NCI-H2081 (cell line): ENCODE measurements around the gene CACNA1A.
"Not testable (repeated sequence)": the region's sequence is repeated elsewhere in the genome, so short reads cannot be mapped to it uniquely, and the experiment has no call there.

Experiments
- DNase-seq, 2 experiments: peaks; one replicate each; lab custom pipeline; 2025; lab: John Stamatoyannopoulos, UW

The CACNA1A gene

DNA sequence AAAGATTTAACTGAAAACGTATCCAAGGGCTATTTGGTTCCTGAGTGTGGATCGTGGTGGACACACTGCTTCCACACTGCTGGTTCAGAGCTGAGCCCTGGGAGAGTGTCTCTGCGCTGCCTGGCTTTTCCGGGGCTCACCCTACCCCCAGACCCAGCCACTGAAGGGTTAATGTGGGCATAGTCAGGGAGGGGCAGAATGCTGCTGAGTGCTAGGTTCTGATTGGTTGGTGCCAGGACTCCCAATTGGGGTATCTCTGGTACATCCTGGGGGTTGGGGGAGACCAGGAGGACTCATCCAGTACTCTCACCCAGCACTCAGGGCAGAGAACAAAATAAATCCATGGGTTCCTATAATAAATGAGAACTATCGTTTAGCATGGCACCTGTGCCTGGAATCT is 142.3 kb downstream of the CACNA1A start:
- DNase-seq = no peak

DNA sequence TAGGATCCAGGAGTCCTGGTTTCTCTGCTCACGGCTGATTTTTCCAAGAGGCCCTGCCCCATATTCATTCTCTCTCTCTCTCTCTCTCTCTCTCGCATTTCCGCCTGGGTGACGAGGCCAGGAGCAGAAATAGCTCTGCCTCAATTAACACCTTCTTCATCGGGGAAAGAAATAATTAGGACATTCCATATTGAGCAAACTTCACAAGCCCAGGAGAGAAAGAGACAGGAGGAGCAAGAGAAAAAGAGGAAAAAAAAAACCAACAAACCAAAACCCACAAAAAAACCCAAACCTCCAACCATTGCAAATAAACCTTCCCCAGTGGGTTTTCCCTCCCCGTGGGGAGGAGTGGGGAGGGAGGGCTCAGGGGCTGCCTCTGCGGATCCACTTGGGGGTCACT is 143.0 kb downstream of the CACNA1A start:
- no peak for DNase-seq

DNA sequence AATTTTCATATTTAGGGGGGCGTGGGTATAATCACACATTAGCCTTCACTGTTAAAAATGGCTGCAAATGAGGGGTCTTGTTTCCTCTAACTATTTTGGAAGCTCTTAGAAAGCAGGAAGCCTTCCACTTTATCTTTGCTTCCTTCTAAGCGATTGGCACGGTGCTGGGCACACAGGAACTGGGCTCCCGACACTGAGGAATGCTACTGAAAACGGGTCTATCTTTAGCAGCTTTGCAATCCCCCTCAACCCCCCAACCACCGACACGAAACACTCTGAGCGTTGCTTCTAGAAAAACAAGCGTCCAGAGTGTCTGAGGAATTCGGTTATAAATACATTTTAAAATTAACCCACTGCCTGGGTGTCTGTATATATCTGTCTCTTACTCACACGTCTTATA is 143.6 kb downstream of the CACNA1A start:
- no peak for DNase-seq

DNA sequence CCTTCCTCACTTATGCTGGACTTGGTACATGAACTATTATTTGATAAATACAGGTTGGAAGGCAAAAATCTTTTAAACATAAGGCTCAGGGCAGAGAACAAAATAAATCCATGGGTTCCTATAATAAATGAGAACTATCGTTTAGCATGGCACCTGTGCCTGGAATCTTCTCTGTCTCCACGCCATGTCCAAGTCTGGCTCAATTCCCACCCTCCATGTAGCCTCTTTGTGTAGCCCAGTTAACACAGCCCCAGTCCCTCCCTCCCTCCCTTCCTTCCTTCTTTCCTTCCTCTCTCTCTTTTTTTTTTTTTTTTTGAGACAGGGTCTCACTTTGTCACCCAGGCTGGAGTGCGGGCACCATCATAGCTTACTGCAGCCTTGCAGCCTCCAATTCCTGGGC is 144.6 kb downstream of the CACNA1A start:
- not testable (repeated sequence) for DNase-seq

DNA sequence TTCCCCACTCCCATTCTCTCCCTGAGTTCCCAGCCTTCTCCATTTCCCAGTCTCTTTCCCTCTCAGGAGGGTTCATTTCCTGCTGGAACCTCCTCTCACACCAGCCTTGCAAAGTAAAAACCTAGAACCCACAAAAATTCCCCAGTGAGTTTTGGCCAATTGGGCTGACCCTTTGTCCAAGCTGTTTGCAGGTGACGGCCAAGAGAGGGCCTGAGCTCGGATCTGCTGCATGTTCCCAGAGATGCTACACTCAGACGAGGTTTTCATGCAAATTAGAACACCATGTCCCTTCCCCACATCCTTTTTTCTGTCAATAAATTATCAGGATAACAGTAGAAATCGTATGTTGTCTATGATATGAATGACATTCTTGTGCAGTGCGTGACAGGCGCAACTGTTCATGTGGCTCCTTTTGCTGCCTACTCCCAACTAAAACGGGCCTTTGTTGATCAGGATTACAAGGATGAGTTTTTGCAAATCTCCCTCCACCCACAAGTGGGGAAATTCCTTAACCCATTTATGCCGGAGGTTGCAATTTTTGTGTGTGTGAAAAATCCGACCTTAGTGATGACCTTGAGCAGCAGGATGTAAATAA is 149.5 kb downstream of the CACNA1A start:
- DNase-seq = no peak

DNA sequence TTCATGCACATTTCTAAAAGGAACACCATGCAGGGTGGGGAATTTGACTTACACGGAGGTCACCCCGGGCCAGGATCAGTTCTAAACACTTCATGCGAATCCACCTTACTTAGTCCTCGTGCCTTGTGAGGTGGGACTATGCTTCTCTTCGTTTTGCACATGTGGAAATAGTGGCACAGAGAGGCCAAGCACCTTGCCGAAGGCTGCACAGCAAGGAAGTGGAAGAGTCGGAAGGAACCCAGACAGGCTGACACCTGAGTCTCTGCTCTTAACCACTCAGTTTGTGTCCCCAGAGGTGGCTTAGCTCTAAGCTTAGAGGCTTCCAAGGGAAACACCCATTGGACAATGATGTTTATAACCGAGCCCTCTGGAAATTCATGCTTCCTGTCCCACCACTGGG is 150.1 kb downstream of the CACNA1A start:
- DNase-seq = no peak

DNA sequence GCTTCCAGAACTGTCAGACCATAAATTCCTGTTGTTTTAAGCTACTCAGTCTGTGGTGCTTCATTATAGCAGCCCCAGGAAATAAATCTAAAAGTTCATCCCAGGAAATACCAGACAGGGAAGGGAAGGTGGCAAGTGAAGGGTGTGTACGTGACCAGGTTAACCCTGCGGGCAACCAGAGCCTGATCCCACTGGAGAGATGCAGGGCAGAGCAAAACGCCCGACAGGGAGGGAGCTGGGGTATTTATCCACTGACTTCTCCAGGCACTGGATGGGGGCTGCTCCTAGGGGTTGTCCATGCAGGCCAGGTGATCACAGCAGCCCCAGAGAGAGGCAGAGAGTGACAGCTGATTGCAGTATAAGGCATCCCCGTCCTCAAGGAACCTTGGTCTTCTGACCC is 150.9 kb downstream of the CACNA1A start:
- DNase-seq = no peak

DNA sequence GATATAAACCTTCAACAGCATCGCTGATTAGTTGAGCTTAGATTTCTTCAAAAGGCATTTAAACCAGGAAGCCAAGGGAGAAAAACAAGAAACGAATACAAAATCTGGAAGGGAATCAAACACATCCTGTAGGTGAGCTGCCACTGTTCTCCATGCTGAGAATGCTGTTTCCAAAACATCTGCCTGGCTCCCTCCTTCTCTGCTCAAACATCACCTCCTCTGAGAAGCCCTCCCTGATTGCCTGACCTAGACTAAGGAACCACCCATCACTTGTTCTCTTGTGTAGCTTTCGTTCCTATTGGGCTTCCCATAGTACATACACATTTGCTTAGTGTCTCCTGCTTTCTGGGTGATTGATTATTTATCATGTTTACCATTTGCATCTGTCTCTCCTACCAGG is 152.7 kb downstream of the CACNA1A start:
- no peak for DNase-seq

DNA sequence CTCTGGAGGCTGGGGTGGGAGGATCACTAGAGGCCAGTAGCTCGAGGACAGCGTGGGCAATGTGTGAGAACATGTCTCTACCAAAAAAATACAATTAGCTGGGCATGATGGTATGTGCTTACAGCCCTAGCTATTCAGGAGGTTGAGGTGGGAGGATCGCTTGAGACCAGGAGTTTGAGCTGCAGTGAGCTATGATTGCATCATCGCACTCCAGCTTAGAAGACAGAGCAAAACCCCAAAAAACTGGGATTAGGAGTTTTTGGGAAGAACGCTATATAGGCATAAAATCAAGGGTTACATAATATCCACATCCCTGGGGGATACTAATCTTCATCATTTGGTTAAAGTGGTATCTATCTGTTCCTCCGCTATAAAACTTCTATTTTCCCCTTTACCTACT is 155.5 kb downstream of the CACNA1A start:
- DNase-seq = no peak

DNA sequence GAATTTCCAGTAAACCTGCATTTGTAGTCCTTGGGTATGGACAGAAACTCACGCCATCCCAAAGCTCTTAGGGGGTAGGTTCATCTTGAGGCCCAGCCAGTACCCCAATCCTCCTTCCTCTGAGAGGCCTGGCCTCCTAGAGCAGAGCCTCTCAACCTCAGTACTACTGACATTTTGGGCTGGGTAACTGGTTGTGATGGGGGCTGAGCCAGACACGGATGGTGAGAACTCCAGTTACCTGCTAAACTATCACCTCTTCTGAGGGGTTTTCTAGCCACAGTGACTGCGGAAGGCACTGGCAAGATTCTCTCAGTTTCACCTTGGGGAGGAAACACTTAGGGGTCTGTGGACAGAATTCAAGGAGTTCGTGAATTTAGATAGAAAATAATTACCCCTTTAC is 156.2 kb downstream of the CACNA1A start:
- DNase-seq = no peak

DNA sequence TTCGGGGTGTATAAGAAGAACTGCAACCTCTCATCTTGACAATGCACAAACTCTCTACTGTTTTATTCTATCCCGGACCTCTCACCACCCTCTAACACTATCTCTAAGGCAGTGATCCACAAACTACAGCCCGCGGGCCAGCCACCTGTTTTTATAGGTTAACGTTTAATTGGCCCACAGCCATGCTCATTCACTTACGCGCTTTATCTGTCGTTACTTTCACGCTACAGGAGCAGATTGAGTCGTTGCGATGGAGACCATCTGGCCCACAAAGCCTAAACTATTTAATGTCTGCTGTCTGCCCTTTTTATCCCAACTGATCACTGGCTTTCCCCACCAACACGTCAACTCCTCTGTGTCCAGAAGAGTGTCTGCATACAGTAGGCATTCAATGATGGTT is 158.9 kb downstream of the CACNA1A start:
- DNase-seq = no peak

DNA sequence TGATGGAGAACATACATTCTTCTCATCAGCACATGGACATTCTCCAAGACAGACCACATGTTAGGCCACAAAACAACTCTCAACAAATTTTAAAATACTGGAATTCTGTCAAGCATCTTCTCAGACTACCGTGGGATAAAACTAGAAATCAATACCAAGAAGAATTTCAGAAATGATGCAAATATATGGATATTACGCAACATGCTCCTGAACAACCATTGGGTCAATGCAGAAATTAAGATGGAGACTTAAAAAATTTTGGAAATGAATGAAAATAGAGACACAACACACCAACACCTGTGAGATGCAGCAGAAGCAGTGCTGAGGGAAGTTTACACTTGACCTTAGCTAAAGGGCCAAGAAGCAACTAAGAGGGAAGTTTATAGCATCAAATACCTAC is 162.8 kb downstream of the CACNA1A start:
- no peak for DNase-seq

DNA sequence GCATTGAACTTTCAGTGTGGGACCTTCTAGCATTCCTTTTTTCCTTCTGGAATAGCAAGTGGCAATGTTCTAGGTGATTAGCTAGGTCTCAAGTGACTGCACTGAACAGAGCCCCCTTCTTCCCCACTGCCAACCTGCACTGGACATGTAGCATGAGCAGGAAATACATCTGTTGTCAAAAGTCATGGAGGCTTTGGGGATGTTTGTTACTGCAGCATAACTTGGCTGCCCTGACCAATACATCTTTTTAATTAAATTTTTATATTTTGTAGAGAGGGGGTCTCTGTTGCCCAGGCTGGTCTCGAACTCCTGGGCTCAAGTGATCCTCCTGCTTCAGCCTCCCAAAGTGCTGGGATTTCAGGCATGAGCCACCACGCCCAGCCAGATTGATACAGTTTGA is 163.6 kb downstream of the CACNA1A start:
- DNase-seq = no peak

DNA sequence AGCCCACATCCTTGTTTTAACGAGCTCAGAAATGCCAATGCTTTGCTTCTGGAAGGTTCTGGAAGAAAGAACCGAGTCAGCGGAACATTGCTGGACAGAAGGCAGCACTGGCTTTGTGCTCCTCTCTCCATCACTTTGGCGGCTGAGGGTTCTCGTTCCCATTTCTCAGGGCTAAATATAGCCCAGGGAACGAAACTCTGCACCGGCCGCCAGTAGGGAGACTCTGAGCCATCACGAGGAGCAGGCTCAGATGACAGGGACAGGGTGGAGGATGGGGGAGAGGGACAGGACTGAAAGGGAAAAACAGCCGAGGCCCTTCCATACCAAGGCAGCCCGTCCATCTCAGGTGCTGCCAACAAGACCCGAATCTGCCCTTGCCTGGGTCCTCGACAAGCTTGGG is 166.4 kb downstream of the CACNA1A start:
- DNase-seq = no peak

DNA sequence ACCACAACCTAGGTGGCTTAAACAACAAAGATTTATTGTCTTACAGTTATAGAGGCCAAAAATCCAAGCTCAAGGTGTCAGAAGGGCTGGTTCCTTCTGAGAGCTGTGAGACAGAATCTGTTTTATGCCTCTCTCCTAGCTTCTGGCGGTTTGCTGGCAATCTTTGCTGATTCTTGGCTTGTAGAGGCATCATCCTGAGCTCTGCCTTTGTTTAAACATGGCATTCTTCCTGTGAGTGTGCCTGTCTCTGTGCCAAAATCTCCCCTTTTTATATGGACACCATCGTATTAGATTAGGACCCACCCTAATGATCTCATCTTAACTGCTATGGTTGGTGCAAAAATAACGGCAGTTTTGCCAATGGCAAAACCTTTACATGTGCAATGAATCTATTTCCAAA is 169.1 kb downstream of the CACNA1A start:
- DNase-seq = no peak

DNA sequence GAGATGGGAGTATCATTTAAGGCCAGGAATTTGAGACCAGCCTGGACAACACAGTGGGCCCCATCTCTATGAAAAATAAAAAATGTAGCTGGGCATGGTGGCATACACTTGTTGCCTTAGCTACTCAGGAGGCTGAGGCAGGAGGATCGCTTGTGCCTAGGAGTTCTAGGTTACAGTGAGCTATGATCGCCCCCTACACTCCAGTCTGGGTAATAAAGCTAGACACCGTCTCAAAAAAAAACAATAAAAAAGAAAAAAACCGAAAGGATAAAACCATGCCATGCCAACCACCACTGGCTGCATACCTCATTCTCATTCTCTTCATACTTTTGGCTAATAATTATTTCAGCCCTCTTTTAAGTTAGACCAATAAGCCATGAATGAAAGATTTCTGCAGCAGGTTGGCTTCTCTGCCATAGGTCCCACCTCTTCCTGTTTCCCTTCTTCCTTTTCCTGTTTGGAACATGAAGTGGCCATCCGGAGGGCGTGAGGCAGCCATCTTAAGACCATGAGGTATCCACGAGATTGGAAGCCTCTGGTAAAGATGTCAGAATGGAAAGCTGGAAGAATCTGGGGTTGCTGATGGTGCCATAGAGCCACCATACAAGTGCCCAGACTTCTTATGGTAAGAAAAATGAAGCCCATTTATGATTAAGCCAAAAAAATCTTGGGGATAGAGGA is 171.3 kb downstream of the CACNA1A start:
- DNase-seq = no peak

DNA sequence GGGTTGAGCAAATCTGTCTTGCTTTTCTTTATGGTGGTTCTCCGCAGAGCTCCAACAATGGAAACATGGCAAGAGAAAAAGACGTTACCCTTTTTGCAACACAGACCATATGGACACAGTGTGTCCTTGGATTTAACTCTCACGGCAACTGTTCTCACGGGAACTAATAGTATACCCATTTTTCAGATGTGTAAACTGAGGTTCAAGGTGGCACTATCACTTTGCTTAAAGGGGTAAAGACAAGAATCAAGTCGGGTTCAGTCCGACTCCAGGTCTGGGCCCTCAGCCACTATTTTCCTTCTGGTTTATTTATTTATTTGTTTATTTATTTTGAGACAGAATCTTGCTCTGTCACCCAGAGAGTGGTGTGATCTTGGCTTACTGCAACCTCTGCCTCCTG is 176.0 kb downstream of the CACNA1A start:
- no peak for DNase-seq

DNA sequence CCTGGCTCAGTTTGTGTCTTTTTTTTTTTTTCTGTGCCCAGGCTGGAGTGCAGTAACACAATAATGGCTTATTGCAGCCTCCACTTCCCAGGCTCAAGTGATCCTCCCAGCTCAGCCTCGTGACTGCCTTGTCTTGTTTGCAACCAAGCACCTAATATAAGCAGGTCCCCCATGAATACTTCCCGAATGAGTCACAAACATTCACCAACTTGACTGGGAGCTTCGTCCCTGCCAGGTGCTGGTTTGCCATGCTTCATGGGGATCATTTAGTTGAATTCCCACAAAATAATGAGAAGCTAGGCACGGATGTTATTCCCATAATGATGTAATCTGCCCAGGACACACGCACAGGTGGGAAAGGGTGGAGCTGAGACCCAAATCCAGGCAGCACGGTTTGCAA is 176.5 kb downstream of the CACNA1A start:
- no peak for DNase-seq

DNA sequence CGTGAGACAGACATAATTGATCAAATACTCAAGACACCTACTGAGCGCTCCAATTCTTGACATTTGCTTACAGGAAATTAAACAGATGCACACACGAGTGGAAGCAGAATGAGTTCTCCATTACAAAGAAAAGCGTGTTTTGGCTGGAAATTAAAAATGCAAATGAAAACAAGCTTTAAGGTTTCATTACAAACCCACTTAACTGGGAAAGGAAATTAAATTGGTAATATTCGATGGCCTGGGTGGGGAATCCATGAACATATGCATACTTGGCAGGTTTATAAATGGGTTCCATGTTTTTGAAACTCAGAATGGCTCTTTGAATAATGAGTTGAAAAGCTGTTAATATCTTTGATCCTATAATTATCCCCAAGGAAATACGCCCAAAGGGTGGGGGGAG is 178.0 kb downstream of the CACNA1A start:
- DNase-seq = no peak

DNA sequence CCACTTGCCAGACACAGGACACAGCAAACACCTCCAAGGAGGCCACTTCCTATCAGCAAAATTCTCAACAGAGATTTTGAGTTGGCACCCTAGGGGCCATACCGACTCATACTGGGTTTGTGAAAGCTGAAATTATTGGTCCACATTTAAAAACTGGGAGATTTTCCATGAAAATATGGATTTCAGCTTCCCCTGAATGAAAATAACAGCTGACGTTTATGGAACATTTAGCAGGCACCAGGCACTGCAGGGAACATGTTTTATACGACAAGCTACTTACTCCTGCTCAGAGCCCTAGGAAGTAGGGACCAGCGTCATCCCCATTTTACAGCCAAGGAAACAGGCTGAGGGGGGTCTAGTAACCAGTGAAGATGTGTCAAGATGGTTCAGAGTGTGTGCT is 186.8 kb downstream of the CACNA1A start:
- no peak for DNase-seq

DNA sequence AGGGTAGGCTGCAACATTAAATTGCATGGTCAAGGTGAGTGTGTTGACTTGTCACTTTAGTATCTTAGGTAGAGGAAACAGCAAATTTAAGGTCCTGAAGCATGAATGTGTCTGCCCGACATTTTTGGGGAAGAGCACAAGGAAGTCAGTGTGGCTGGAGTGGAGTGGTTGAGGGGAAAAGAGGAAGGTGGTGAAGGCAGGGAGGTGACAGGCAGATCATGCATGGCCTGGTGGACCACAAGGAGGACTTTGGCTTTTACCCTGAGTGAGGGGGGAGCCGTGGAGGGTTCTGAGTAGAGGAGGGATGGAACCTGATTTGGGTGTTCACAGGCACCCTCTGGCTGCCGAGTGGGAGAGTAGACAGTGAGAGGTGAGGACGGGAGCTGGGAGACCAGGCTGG is 188.1 kb downstream of the CACNA1A start:
- DNase-seq = no peak

DNA sequence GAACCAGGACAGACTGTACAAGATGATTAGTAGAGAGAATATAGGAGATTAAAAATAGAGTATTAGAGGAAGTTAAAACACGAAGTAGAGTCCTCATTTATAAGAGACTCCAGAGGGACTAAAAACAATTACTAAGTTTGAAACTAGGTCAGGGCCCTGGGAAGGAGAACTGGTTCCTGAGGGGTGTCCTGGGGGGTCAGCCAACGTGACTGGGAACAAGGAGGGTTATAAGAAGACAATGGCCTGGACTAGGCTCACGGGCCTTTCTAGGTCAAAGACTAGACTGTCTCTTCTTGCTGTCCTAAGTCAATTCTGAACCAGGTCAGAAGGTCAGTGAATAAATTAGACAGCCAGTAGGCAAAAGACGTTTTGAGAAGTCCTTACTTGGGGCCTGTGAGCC is 190.8 kb downstream of the CACNA1A start:
- no peak for DNase-seq

DNA sequence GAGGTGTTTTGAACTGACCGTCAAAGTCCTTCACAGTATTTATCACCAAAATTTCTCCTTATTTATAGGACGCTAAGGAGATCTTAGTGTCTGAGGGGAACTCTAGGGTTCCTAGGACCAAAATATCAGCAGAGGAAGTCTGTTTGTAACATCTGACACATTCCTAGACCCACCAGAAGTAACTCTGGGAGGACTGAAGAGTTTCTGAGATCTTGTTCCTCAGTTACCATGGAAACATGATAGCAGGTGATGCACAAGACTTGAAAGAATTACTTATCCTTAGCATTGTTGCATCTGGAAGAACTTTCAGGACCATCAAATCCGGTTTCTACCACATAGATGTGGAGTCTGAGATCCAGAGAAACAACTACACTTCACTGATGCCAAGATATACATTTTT is 191.5 kb downstream of the CACNA1A start:
- DNase-seq = no peak

DNA sequence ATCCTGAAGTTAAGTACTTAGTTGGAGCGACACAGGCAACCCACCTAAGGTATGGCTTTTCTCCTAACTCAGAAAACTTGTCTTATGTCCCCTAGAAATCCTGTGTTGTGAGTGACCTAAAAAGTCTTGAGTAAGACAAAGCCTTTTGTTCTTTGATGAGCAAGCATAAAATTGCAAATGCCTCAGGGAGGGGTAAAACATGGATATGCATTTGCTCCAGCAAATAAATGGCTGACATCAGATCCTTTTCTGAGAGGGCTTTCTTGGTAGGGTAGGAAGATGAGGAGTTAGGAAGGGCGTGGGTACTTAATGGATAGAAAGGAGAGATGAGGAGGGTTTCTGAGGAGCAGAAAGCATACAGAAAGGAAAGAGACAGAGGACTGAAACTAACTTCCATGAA is 192.4 kb downstream of the CACNA1A start:
- no peak for DNase-seq
